Endothelial cell of umbilical vein (primary cell): ENCODE data around the gene PAM16. TPM values are rescaled to one million over a fixed set of nuclear protein-coding genes. Genes with fewer than 3 reads are reported as not detected.
A peak's percentile ranks its signal among the peaks of the same experiment; 100 is the strongest.

ENCODE experiments used
- BruUV-seq: library from RNA; stranded (reverse); fragments of 400-500 nt; replicated peaks from 2 replicates; lab custom pipeline; 2021; lab: Mats Ljungman, UMichigan
- CTCF ChIA-PET: fragments of 300-600, 350-600 bp; sonication (Branson Sonifier 250); formaldehyde crosslinking; loops from one replicate; lab custom pipeline; 2021; ENCODE audit warnings: antibody characterized with exemption, inconsistent platforms; lab: Charles Lee
- POLR2A ChIA-PET: fragments of 300-600, 350-600 bp; sonication (Branson Sonifier 250); formaldehyde crosslinking; loops from one replicate; lab custom pipeline; 2021; ENCODE audit warnings: antibody characterized with exemption, inconsistent platforms; lab: Charles Lee
- DNase-seq: peaks from one replicate; pipeline ENCODE4 v3.0.0-alpha.2; 2011; ENCODE audit warnings: low read depth, low spot score
- FAIRE-seq: peaks from 2 replicates; lab custom pipeline; 2011; peaks lifted over from hg19 to GRCh38; lab: Jason Lieb, UNC
- H2AFZ ChIP-seq: 2 replicates; pipeline ENCODE4 v1.6.0; 2012; ENCODE audit warnings: low read depth, low read length, control low read depth, inconsistent platforms
- H3K27ac ChIP-seq: 2 replicates; pipeline ENCODE4 v1.5.1; 2011; ENCODE audit warnings: low read depth, mild to moderate bottlenecking, control low read depth, low read length, moderate library complexity; ENCODE audit not compliant: insufficient read depth
- H3K27me3 ChIP-seq, 2 experiments: 2 replicates each; pipeline versions ENCODE4 v1.6.0 to v1.6.1; 2011; ENCODE audit warnings: low read length in 2 of 2, mixed read lengths in 1 of 2; ENCODE audit not compliant: control insufficient read depth in 2 of 2, insufficient read depth in 2 of 2
- H3K36me3 ChIP-seq, 2 experiments: 2 replicates in 1 of 2; 3 replicates in 1 of 2; pipeline ENCODE4 v1.5.1; 2011; ENCODE audit warnings: low read length in 2 of 2, mild to moderate bottlenecking in 1 of 2, moderate library complexity in 1 of 2; ENCODE audit not compliant: control insufficient read depth in 2 of 2, insufficient read depth in 2 of 2; ENCODE audit errors: extremely low read depth in 1 of 2
- H3K4me1 ChIP-seq: 3 replicates; pipeline ENCODE4 v1.5.1; 2011; ENCODE audit warnings: mild to moderate bottlenecking, low read length; ENCODE audit not compliant: control insufficient read depth, insufficient read depth; ENCODE audit errors: extremely low read depth
- H3K4me2 ChIP-seq: 2 replicates; pipeline ENCODE4 v1.6.1; 2011; ENCODE audit warnings: low read length, control low read depth, mixed read lengths; ENCODE audit not compliant: insufficient read depth
- H3K4me3 ChIP-seq, 3 experiments: fragments of 200-600 bp in 1 of 3; sonication (generic), shearing (Covaris generic) in 1 of 3; replicated peaks in 1 of 3; 2 replicates each; pipeline ENCODE4 v1.5.1; 2011 to 2016; ENCODE audit warnings: control low read depth in 3 of 3, low read length in 3 of 3, mild to moderate bottlenecking in 2 of 3, inconsistent platforms in 1 of 3, low read depth in 1 of 3, moderate library complexity in 1 of 3; ENCODE audit not compliant: insufficient read depth in 1 of 3
- H3K79me2 ChIP-seq: 2 replicates; pipeline ENCODE4 v1.6.0; 2012; ENCODE audit warnings: low read length, inconsistent platforms; ENCODE audit not compliant: control insufficient read depth, insufficient read depth
- H3K9ac ChIP-seq: replicated peaks from 2 replicates; pipeline ENCODE3; 2011; ENCODE audit warnings: low read length, control low read depth; ENCODE audit not compliant: insufficient read depth; ENCODE audit errors: extremely low read depth
- H3K9me1 ChIP-seq: replicated peaks from 3 replicates; pipeline ENCODE4 v1.6.0; 2011; ENCODE audit warnings: mild to moderate bottlenecking, low read length; ENCODE audit not compliant: control insufficient read depth, insufficient read depth; ENCODE audit errors: extremely low read depth
- H3K9me3 ChIP-seq: replicated peaks from 2 replicates; pipeline ENCODE4 v1.5.1; 2012; ENCODE audit warnings: low read length, inconsistent platforms; ENCODE audit not compliant: control insufficient read depth, insufficient read depth
- H4K20me1 ChIP-seq: replicated peaks from 2 replicates; pipeline ENCODE3; 2011; ENCODE audit warnings: mild to moderate bottlenecking, low read length; ENCODE audit not compliant: control insufficient read depth, insufficient read depth; ENCODE audit errors: extremely low read depth
- GATA2 ChIP-seq: IDR thresholded peaks from 2 replicates; pipeline ENCODE4 v1.7.0; 2011; ENCODE audit warnings: low read depth, mild to moderate bottlenecking, moderate library complexity, mixed read lengths, low read length; ENCODE audit not compliant: insufficient read length, insufficient read depth
- JUN ChIP-seq: IDR thresholded peaks from 2 replicates; pipeline ENCODE4 v1.6.1; 2011; ENCODE audit warnings: borderline replicate concordance, low read depth; ENCODE audit not compliant: insufficient read length, insufficient read depth
- MAX ChIP-seq: IDR thresholded peaks from 2 replicates; pipeline ENCODE4 v1.6.1; 2011; ENCODE audit not compliant: insufficient read depth, insufficient read length
- POLR2A ChIP-seq: IDR thresholded peaks from 2 replicates; pipeline ENCODE4 v1.6.1; 2012; ENCODE audit warnings: low read depth, mild to moderate bottlenecking, control low read depth, low read length
- POLR2AphosphoS5 ChIP-seq: IDR thresholded peaks from 2 replicates; pipeline ENCODE4 v1.6.1; 2012; ENCODE audit warnings: low read depth, mild to moderate bottlenecking, control low read depth, low read length, moderate library complexity; ENCODE audit not compliant: insufficient read depth
- dilution Hi-C: fragments of 300-500 bp; cut with MboI; formaldehyde crosslinking; loops from one replicate; pipeline ENCODE4 v1.15.0; 2019; ENCODE audit warnings: low sequenced_read_pairs; ENCODE audit not compliant: extremely low pct_ligation_motif_present
- intact Hi-C: fragments of 100-400 bp; cut with micrococcal nuclease; formaldehyde crosslinking; loops from one replicate; pipeline ENCODE4 v1.10.0; 2022
- polyA plus RNA-seq, 4 experiments: library from polyadenylated mRNA; depleted of rRNA in 3 of 4; stranded (reverse) in 3 of 4; unstranded in 1 of 4; fragments of >200 nt; gene quantifications; 2 replicates each; pipeline versions ENCODE4 v1.2.1 to v1.2.3, GENCODE V29; 2011 to 2012; ENCODE audit warnings: missing spikeins in 1 of 4
- total RNA-seq: library from RNA; stranded (reverse); gene quantifications from 2 replicates; pipeline ENCODE4 v1.2.3, GENCODE V29; 2021

PAM16 gene
- total and polyA plus RNA-seq, 2 donors (not counting 3 experiments of a cell fraction or from before 2014, with no cell fraction given), result 40.0 to 67.2 TPM

GRCh38 chr16:4372001-4372577 is 21.0 kb upstream of the PAM16 start:
- H3K4me3 ChIP-seq, result peak overlapping the region; percentile 9 to 30 (median 15)
- no peaks in the 10 kb centered on the region for H3K27me3 ChIP-seq
- H4K20me1 ChIP-seq, result no peaks in the 10 kb centered on the region
- H3K79me2 ChIP-seq, result no peaks in the 10 kb centered on the region
- CTCF ChIA-PET, result no interaction called here
- dilution Hi-C loops, result no loop called here
- POLR2A ChIA-PET, result no interaction called here
- H2AFZ ChIP-seq, result no peak overlapping the region
- peak overlapping the region; percentile 56 for H3K4me2 ChIP-seq
- no peaks in the 10 kb centered on the region for H3K9me1 ChIP-seq
- no peak for DNase-seq
- no peak for FAIRE-seq
- TF ChIP-seq POLR2A, result no peak
- no peak for TF ChIP-seq JUN
- TF ChIP-seq MAX, result no peak
- no peak for TF ChIP-seq POLR2AphosphoS5
- TF ChIP-seq GATA2, result no peak
- H3K36me3 ChIP-seq, result no peaks in the 10 kb centered on the region
- H3K9me3 ChIP-seq, result no peaks in the 10 kb centered on the region
- no TSS peak for BruUV-seq
- no peak overlapping the region for H3K9ac ChIP-seq
- intact Hi-C loops, result no loop called here
- peaks cover 6% of the 10 kb centered on the region for H3K4me1 ChIP-seq
- H3K27ac ChIP-seq, result no peak overlapping the region

GRCh38 chr16:4371357-4372000 is 20.4 kb upstream of the PAM16 start, which contains the start of gene VASN:
Gene VASN (plus strand): TSS chr16:4371848. CDS start chr16:4380878, 9,030 bp downstream.
- Histone ChIP-seq H3K4me2 (peak within 1 kb of the TSS; percentile 56), H3K4me1 (peaks cover 6% of the 10 kb centered on the region), H2AFZ (no peak within 1 kb of the TSS), H3K9me1 (no peaks in the 10 kb centered on the region), H3K27me3 (no peaks in the 10 kb centered on the region), H3K9me3 (no peaks in the 10 kb centered on the region), H4K20me1 (no peaks in the 10 kb centered on the region), H3K9ac (no peak within 1 kb of the TSS), H3K4me3 (peak within 1 kb of the TSS; percentile 9 to 30 (median 15)), H3K27ac (no peak within 1 kb of the TSS), H3K79me2 (no peaks in the 10 kb centered on the region), H3K36me3 (no peaks in the 10 kb centered on the region)
- intact Hi-C loops (no loop called here), dilution Hi-C loops (no loop called here)
- ChIA-PET CTCF (interaction anchor here (1.0 to 1.6 kb wide), 2 partner anchors 31 to 98 kb away, joined by 5 to 6 read pairs; partner anchors contain the start of gene TFAP4), POLR2A (no interaction called here)
- no peak for TF ChIP-seq GATA2
- peak; percentile 77 for TF ChIP-seq POLR2AphosphoS5
- TF ChIP-seq POLR2A, result peak; percentile 86
- peak; percentile 85 for FAIRE-seq
- peak; percentile 69 for DNase-seq
- no TSS peak for BruUV-seq
